DMS 273 (cell line): ENCODE measurements around the gene WDR3.

Experiments
- DNase-seq: peaks from one replicate; lab custom pipeline; 2025; ENCODE audit not compliant: unreplicated experiment; lab: John Stamatoyannopoulos, UW

Gene WDR3

DNA sequence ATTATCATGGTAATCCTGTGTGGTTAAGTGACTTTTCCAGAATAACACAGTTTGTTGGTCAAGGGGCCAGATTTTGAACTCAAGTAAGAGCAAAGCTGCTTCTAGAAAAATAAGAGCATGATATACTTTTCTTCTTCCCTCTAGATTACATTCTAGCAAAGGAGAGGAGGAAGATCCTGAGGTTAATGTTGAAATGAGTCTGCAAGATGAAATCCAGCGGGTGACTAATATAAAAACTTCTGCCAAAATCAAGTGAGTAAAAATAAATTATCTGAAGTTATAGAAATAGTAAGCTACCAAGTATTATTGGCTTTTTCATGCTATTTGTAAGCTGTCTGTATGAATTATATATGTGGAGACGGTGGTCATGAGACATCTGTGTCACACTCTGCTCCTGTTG, 12.8 kb downstream of the WDR3 start:
- no peak for DNase-seq

- DNase-seq: no peak
Measured at GRCh38 chr1:117952386-117952785, 22.8 kb downstream of the WDR3 start.

DNA sequence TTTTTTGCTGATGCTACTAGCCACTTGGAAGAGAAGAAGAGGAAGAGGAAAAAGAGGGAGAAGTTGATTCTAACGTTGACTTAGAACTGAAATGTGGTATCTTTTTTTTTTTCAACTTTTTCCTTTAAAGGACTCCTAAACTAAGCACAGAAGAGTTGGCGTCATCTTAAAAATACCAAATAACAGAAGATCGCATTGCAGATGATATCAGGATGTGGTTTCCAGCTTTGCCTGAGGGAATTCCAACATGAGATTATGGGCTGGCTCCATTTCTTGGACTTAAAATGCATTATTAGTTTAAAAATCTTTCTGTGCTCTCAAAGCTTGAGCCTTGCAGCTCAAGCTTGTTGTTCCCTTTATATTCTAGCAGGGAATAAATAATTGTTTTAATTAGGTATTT, 29.8 kb downstream of the WDR3 start:
- DNase-seq: no peak

DNA sequence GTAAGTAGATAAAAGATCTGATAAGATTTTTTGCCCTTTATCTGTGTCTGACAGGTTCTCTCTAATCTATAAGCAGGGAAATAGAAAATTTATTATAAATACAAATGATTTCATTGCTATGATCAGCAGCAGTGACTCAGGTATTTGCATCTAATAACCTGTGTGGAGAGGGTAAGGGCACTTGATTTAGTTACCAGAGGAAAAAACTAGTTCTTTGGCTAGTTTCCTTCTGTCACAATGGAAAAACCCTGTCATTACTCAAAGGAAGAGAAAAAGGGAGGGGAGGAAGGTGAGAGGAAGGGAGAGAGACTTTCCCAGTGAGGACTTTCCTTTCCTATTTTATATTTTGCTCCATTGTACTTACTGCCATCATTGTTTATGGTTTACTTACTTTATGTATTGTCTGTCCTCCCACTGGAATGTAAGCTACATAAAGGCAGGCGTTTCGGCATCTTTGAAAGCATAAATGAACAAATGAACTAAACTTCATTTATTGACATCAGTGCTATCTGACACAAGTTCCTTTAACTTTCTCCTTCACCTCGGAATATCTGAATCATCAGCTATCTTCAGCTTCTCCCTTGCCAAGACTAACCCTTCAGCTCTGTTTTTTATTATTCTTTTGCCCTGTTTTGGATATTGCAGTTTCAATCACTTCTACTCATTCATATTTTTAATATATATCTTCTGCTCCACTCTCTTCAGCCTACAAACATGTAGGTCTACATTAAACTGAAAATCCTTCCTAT, 34.9 kb downstream of the WDR3 start:
- no peak for DNase-seq

- DNase-seq: peak; percentile 83
Measured at GRCh38 chr1:117967477-117967876, 37.9 kb downstream of the WDR3 start.

- peak; percentile 92 for DNase-seq
Measured at GRCh38 chr1:117967881-117968280, 38.3 kb downstream of the WDR3 start.

- no peak for DNase-seq
Measured at GRCh38 chr1:117970252-117970651, 40.7 kb downstream of the WDR3 start.

GRCh38 chr1:117971777-117972176, 42.2 kb downstream of the WDR3 start:
- no peak for DNase-seq

GRCh38 chr1:117976381-117976780, 46.8 kb downstream of the WDR3 start:
- no peak for DNase-seq

DNA sequence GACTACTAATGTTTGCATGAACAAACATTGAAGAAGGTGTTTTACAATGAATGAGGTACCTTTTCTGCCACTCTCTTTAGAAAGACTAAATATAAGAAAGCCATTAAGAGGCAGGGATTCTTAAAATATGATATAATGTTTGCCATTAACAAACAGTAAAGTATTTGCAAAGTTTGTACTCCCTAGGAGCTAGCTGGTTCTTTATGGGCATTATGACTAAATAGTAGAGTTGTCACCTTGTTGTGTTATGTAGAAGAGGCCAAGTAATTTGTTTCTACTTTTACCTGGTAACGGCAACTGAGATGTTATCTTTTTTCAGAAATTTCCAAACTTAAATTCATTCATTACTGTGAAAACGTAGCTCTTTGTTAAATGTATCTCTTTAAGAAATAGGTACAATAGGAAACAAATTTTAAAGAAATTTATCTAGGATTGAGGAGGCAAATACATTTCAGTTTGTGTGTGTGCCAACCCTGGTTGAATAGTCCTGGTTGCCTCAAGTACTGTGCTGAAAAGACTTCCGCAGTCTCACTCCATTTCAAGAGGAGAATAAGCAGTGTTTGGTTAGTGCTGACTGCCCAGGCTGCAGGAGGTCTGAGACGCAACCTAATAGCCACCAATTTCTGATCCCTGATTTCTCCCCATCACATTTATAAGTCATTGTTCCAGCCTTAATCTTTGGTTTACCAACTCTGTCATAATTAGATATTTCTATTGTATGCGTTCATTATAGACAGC, 52.1 kb downstream of the WDR3 start:
- no peak for DNase-seq

DNA sequence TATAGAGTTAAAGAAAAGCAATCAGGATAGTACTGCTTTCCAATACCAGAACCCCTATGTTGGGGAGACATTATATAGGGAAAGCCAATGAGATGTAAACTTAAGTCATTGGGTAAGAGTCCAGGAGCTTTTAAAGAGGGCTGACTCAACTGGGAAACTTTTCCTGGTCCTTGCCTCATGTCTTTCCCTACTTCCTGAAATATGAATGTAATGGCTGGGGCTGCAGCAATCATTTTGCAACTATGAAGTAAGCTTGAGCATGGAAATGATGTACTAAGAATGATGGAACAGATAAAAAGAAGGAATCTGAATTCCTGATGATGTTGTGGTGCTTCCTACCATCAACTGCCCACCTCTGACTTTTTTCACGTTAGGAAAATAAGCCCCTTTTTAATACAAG, 55.7 kb downstream of the WDR3 start:
- no peak for DNase-seq

GRCh38 chr1:117985973-117986372, 56.4 kb downstream of the WDR3 start:
- no peak for DNase-seq

- no peak for DNase-seq
Measured at GRCh38 chr1:118004312-118004711, 74.8 kb downstream of the WDR3 start.

- DNase-seq: no peak
Measured at GRCh38 chr1:118007391-118007790, 77.9 kb downstream of the WDR3 start.

DNA sequence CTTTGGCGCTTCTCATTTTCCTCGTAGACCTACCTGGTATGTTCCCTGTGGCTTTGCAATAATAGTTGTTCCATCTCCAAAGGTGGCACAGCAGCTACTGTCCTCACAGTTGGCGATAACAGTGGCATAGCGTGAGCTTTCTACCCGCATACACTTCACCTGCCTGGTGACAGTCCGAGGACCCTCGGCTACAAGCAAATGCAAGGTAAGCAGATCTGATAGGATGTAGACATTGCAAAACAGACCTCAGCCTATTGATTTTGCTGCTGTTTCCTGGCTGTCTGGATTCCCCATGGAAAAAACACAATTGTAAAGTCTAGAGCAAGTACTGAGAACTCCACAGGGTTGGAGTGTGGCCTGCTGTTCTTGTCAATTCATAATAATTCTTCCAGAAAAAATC, 78.5 kb downstream of the WDR3 start:
- no peak for DNase-seq

DNA sequence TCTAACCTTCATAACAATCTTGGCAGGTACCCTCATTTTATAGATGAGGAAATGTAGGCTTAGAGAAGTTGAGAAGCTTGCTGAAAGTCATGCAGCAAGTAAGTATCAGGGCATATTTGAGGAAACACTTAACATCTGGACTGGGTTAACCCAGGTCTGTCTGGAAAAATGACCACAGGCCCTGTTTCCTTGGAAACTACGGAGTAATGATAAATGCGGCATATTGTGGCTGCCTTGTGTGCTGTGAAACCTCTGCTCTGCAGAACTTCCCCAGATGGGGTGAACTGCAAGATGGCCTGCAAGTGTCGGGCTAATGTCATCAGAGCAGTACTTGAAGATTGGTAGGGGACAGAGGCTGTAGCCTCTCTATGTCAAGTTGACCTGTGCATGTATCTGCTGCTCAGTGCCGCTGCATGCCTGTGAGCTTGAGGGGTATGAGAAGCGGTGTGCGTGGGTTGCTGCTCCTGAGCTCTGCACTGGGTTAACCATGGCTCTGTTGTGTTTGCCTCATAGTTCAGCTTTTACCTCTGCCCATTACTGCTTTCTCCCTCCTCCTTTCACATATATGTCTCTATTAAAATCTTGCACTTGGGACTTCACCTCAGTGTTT, 83.1 kb downstream of the WDR3 start:
- peak; percentile 7 for DNase-seq

DNA sequence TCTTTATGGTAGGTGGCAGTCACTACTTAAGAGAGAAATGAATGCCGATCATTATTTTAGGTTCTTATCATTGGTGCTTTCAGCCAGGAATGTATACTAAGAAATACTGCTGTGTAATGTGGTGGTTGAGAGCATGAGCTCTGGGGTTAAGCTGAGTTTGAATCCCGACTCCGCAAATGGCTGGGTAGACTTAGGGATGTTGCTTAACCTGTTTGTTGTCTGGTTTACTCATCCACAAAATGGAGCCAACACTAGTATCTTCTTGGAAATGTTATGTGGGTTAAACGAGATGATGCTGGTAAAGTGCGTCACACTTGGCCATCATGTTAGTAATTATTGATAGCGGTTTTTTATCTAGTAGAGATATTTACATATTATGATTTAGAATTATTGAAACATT, 83.8 kb downstream of the WDR3 start:
- DNase-seq: no peak

- DNase-seq: no peak
Measured at GRCh38 chr1:118013938-118014337, 84.4 kb downstream of the WDR3 start.
